ENCODE data around the gene HYAL2. TPM values are rescaled to one million over a fixed set of nuclear protein-coding genes. Genes with fewer than 3 reads are reported as not detected.

HYAL2 gene
- total and polyA plus RNA-seq, 9 of the 15 experiments (the other 6 are each of a cell fraction or from before 2014, with no cell fraction given), result 0.36 to 22.7 (median 11.4) TPM; not detected in 1

DNA sequence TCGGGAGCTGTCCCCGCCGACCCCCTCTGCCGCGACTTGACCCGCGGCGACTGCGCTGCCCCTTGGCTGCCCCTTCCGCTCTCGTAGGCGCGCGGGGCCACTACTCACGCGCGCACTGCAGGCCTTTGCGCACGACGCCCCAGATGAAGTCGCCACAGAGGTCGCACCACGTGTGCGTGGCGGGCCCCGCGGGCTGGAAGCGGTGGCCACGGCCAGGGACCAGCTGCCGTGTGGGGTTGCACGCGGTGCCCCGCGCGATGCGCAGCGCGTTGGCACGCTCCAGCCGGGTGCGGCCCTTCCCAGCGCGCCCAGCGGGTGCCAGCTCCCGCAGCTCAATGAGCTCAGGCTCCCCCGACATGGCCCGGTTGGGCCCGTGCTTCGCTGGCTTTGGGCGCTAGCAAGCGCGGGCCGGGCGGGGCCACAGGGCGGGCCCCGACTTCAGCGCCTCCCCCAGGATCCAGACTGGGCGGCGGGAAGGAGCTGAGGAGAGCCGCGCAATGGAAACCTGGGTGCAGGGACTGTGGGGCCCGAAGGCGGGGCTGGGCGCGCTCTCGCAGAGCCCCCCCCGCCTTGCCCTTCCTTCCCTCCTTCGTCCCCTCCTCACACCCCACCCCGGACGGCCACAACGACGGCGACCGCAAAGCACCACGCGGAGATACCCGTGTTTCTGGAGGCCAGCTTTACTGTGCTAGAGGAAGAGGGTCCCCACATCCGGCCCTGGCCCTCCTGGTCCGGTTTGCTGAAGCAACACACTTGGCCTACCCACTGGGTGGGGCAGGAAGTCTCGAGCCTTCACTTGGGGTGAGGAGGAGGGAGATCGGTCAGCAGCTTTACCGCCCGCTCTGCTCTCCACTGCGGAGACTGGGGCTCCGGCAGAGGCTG, 18.1 kb upstream of the HYAL2 start, which contains the start of gene RASSF1 (continued):
- TF ChIP-seq, protein P1, sequence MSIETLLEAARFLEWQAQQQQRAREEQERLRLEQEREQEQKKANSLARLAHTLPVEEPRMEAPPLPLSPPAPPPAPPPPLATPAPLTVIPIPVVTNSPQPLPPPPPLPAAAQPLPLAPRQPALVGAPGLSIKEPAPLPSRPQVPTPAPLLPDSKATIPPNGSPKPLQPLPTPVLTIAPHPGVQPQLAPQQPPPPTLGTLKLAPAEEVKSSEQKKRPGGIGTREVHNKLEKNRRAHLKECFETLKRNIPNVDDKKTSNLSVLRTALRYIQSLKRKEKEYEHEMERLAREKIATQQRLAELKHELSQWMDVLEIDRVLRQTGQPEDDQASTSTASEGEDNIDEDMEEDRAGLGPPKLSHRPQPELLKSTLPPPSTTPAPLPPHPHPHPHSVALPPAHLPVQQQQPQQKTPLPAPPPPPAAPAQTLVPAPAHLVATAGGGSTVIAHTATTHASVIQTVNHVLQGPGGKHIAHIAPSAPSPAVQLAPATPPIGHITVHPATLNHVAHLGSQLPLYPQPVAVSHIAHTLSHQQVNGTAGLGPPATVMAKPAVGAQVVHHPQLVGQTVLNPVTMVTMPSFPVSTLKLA (conservative IDR thresholded peaks at IDR 0.05), result peak; percentile 47 to 68; a peak in 2 of 4 replicates
- TF ChIP-seq, protein P2, sequence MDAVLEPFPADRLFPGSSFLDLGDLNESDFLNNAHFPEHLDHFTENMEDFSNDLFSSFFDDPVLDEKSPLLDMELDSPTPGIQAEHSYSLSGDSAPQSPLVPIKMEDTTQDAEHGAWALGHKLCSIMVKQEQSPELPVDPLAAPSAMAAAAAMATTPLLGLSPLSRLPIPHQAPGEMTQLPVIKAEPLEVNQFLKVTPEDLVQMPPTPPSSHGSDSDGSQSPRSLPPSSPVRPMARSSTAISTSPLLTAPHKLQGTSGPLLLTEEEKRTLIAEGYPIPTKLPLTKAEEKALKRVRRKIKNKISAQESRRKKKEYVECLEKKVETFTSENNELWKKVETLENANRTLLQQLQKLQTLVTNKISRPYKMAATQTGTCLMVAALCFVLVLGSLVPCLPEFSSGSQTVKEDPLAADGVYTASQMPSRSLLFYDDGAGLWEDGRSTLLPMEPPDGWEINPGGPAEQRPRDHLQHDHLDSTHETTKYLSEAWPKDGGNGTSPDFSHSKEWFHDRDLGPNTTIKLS (IDR thresholded peaks at IDR 0.05; ENCODE audit: borderline replicate concordance, low read depth), result 0 out of 2 replicates have a peak, but pooled peaks have one; percentile 27
- TF ChIP-seq ATF7 (IDR thresholded peaks at IDR 0.05) (0 out of 2 replicates have a peak, but pooled peaks have one; percentile 9), ETS2 (tag; IDR thresholded peaks at IDR 0.05; ENCODE audit: borderline replicate concordance, poor library complexity, severe bottlenecking) (no peak), CXXC5 (CRISPR knock-in tag; IDR thresholded peaks at IDR 0.05) (peak; percentile 34; the same call in 1 of the 2 replicates), CREB5 (CRISPR knock-in tag; IDR thresholded peaks at IDR 0.05) (no peak), VEZF1 (CRISPR knock-in tag; IDR thresholded peaks at IDR 0.05) (peak; percentile 77), EGR1 (conservative IDR thresholded peaks at IDR 0.05) (no peak), GMEB1 (CRISPR knock-in tag; IDR thresholded peaks at IDR 0.05) (no peak)
- TF ChIP-seq, protein P3, sequence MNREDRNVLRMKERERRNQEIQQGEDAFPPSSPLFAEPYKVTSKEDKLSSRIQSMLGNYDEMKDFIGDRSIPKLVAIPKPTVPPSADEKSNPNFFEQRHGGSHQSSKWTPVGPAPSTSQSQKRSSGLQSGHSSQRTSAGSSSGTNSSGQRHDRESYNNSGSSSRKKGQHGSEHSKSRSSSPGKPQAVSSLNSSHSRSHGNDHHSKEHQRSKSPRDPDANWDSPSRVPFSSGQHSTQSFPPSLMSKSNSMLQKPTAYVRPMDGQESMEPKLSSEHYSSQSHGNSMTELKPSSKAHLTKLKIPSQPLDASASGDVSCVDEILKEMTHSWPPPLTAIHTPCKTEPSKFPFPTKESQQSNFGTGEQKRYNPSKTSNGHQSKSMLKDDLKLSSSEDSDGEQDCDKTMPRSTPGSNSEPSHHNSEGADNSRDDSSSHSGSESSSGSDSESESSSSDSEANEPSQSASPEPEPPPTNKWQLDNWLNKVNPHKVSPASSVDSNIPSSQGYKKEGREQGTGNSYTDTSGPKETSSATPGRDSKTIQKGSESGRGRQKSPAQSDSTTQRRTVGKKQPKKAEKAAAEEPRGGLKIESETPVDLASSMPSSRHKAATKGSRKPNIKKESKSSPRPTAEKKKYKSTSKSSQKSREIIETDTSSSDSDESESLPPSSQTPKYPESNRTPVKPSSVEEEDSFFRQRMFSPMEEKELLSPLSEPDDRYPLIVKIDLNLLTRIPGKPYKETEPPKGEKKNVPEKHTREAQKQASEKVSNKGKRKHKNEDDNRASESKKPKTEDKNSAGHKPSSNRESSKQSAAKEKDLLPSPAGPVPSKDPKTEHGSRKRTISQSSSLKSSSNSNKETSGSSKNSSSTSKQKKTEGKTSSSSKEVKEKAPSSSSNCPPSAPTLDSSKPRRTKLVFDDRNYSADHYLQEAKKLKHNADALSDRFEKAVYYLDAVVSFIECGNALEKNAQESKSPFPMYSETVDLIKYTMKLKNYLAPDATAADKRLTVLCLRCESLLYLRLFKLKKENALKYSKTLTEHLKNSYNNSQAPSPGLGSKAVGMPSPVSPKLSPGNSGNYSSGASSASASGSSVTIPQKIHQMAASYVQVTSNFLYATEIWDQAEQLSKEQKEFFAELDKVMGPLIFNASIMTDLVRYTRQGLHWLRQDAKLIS (CRISPR knock-in tag; IDR thresholded peaks at IDR 0.05), result 0 out of 2 replicates have a peak, but pooled peaks have one; percentile 56
- TF ChIP-seq, protein P4, sequence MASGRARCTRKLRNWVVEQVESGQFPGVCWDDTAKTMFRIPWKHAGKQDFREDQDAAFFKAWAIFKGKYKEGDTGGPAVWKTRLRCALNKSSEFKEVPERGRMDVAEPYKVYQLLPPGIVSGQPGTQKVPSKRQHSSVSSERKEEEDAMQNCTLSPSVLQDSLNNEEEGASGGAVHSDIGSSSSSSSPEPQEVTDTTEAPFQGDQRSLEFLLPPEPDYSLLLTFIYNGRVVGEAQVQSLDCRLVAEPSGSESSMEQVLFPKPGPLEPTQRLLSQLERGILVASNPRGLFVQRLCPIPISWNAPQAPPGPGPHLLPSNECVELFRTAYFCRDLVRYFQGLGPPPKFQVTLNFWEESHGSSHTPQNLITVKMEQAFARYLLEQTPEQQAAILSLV (tag; IDR thresholded peaks at IDR 0.05), result no peak
